MCF 10A (cell line): ENCODE results near the gene ABCB9. TPM values are rescaled to one million over a fixed set of nuclear protein-coding genes. Genes with fewer than 3 reads are reported as not detected.

Source experiments
- BruUV-seq: library from RNA; stranded (reverse); fragments of 400-500 nt; replicated peaks from 2 replicates; lab custom pipeline; 2021; lab: Mats Ljungman, UMichigan
- CTCF ChIA-PET: fragments of 300-600 bp; sonication (Branson Sonifier 250); formaldehyde crosslinking; extraction: SDS; loops from one replicate; lab custom pipeline; 2021; ENCODE audit warnings: antibody characterized with exemption, inconsistent platforms; lab: Yijun Ruan, JAX
- POLR2A ChIA-PET: fragments of 300-600, 350-650 bp; sonication (Branson Sonifier 250); formaldehyde crosslinking; extraction: SDS; loops from one replicate; lab custom pipeline; 2020; ENCODE audit warnings: antibody characterized with exemption, inconsistent platforms; lab: Yijun Ruan, JAX
- DNase-seq: peaks from one replicate; pipeline ENCODE4 v3.0.0-alpha.2; 2018; ENCODE audit not compliant: unreplicated experiment
- H3K27ac Mint-ChIP-seq: one replicate; pipeline ENCODE4 v1.8.0; 2022; ENCODE audit warnings: mild to moderate bottlenecking, low read depth, mixed read lengths; ENCODE audit not compliant: unreplicated experiment
- H3K27me3 Mint-ChIP-seq: one replicate; pipeline ENCODE4 v1.8.0; 2022; ENCODE audit warnings: mixed read lengths; ENCODE audit not compliant: insufficient read depth, unreplicated experiment
- H3K36me3 Mint-ChIP-seq: one replicate; pipeline ENCODE4 v1.8.0; 2022; ENCODE audit warnings: mild to moderate bottlenecking, moderate library complexity, mixed read lengths; ENCODE audit not compliant: insufficient read depth, unreplicated experiment
- H3K4me1 Mint-ChIP-seq: one replicate; pipeline ENCODE4 v1.8.0; 2022; ENCODE audit warnings: mixed read lengths; ENCODE audit not compliant: insufficient read depth, unreplicated experiment
- H3K4me3 Mint-ChIP-seq: one replicate; pipeline ENCODE4 v1.8.0; 2022; ENCODE audit warnings: mild to moderate bottlenecking, moderate library complexity, mixed read lengths; ENCODE audit not compliant: unreplicated experiment
- H3K9me3 Mint-ChIP-seq: one replicate; pipeline ENCODE4 v1.8.0; 2022; ENCODE audit warnings: mixed read lengths; ENCODE audit not compliant: unreplicated experiment
- intact Hi-C: fragments of 100-400 bp; cut with micrococcal nuclease; formaldehyde crosslinking; loops from 2 replicates; pipeline ENCODE4 v1.14.1; 2022
- total RNA-seq: library from RNA; stranded (reverse); gene quantifications from 2 replicates; pipeline ENCODE4 v1.2.3, GENCODE V29; 2022
- TF ChIP-seq, protein P1 (sequence below): fragments of 200-600 bp; IDR thresholded peaks from one replicate; pipeline ENCODE4 v1.8.0; 2022; ENCODE audit warnings: antibody characterized with exemption, mild to moderate bottlenecking; ENCODE audit not compliant: unreplicated experiment

ABCB9 gene
- total RNA-seq, 1 experiment from 2014 or later: 1.6 TPM

DNA sequence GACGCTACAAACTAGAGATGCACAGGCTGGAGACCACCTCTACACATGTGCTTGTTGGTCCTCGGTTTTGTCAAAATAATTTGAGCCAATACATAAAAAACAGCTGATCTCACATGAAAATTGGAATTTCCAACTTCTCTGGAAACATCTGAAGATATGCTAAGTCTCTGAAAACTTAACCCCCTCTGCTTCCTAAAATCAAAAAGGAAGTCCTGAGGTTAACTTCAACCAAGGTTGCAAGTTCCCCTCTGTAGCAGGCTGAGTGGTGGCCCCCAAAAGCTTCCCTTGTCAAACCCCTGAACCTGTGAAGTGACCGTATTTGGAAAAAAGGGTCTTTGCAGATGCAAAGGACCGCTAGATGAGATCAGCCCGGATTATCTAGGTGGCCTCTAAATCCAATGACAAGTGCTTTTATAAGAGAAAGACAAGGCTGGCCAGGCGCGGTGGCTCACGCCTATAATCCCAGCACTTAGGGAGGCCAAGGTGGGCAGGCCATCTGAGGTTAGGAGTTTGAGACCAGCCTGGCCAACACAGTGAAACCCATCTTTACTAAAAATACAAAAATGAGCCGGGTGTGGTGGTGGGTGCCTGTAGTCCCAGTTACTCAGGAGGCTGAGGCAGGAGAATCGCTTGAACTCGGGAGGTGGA lies 38.4 kb downstream of the ABCB9 start:
- ChIA-PET CTCF (no interaction called here), POLR2A (no interaction called here)
- TF ChIP-seq, protein P1, sequence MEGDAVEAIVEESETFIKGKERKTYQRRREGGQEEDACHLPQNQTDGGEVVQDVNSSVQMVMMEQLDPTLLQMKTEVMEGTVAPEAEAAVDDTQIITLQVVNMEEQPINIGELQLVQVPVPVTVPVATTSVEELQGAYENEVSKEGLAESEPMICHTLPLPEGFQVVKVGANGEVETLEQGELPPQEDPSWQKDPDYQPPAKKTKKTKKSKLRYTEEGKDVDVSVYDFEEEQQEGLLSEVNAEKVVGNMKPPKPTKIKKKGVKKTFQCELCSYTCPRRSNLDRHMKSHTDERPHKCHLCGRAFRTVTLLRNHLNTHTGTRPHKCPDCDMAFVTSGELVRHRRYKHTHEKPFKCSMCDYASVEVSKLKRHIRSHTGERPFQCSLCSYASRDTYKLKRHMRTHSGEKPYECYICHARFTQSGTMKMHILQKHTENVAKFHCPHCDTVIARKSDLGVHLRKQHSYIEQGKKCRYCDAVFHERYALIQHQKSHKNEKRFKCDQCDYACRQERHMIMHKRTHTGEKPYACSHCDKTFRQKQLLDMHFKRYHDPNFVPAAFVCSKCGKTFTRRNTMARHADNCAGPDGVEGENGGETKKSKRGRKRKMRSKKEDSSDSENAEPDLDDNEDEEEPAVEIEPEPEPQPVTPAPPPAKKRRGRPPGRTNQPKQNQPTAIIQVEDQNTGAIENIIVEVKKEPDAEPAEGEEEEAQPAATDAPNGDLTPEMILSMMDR: no peak
- intact Hi-C loops: no loop called here
- Mint-ChIP-seq H3K9me3 (no peaks in the 10 kb centered on the region), H3K27ac (no peak overlapping the region), H3K4me1 (peaks cover 5% of the 10 kb centered on the region), H3K27me3 (no peaks in the 10 kb centered on the region), H3K36me3 (peaks cover 5% of the 10 kb centered on the region), H3K4me3 (no peak overlapping the region)
- BruUV-seq: no TSS peak
- no peak for DNase-seq

DNA sequence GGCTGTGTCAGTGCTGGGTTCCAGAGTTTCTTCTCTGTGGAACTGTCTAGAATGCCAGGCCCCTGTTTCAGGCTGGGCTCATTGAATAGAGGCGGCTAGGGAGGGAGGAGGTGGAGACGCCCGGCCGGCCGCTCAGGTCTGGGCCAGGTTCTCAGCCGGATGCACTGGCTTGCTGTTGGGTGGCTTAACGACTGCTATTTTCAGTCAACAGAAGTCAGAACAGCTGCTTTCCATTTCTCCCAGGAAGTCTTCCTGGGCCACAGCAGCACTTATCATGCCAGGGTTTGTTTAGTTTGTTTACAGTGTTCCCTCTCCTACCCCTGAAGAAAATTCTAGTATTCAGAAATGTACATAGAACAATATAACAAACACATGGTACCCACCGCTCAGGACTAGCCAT lies 44.3 kb downstream of the ABCB9 start:
- CTCF ChIA-PET: no interaction called here
- no peak for DNase-seq
- no peaks in the 10 kb centered on the region for H3K27me3 Mint-ChIP-seq
- BruUV-seq: no TSS peak
- intact Hi-C loops: no loop called here
- TF ChIP-seq, protein P1: no peak
- H3K9me3 Mint-ChIP-seq: no peaks in the 10 kb centered on the region
- H3K36me3 Mint-ChIP-seq: no peaks in the 10 kb centered on the region
- POLR2A ChIA-PET: interaction anchor here (6.5 kb wide), 1 partner anchor 24 kb away, joined by 53 read pairs; no protein-coding TSS in a partner anchor
- peaks cover 25% of the 10 kb centered on the region for H3K4me1 Mint-ChIP-seq
- no peak overlapping the region for H3K4me3 Mint-ChIP-seq
- H3K27ac Mint-ChIP-seq: no peak overlapping the region

DNA sequence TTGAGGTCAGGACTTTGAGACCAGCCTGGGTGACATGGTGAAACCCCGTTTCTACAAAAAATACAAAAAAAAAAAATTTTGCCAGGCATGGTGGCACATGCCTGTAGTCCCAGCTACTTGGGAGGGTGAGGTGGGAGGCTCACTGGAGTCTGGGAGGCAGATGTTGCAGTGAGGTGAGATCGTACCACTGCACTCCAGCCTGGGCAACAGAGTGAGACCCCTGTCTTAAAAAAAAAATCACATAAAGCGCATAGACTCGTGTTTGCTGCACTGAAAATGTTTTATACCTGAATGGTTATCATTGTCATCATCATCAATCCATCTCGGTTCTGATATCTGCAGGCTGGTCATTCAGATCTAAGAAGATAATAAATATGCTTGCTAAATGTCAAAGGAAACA lies 45.6 kb downstream of the ABCB9 start:
- CTCF ChIA-PET: interaction anchor here (0.6 kb wide), 1 partner anchor 321 kb away, joined by 3 read pairs; no protein-coding TSS in a partner anchor
- intact Hi-C loops: no loop called here
- TF ChIP-seq, protein P1: no peak
- DNase-seq: no peak
- Mint-ChIP-seq H3K27me3 (no peaks in the 10 kb centered on the region), H3K9me3 (no peaks in the 10 kb centered on the region), H3K36me3 (no peaks in the 10 kb centered on the region), H3K27ac (no peak overlapping the region), H3K4me1 (peaks cover 27% of the 10 kb centered on the region), H3K4me3 (no peak overlapping the region)
- POLR2A ChIA-PET: interaction anchor here (1.6 to 6.5 kb wide), 2 partner anchors 24 to 25 kb away, joined by 5 to 53 read pairs; no protein-coding TSS in a partner anchor
- no TSS peak for BruUV-seq

DNA sequence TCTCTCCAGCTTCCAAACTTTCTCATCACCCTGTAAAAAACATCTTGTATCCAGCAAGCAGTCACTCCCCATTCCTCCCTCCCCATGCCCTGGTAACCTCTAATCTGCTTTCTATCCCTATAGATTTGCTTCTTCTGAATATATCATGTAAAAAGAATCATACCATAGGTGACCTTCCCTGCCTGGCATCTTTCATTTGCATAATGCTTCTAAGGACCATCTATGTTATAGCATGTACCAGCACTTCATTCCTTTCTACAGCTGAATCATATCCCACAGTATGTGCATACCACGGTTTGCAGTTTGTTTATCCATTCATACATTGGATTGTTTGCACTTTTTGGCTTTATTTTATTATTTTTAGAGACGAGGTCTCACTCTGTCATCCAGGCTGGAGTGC lies 47.4 kb downstream of the ABCB9 start:
- TF ChIP-seq, protein P1: no peak
- POLR2A ChIA-PET: interaction anchor here (0.7 to 6.5 kb wide), 9 partner anchors 13 to 100 kb away, joined by 3 to 53 read pairs (median 5); no protein-coding TSS in a partner anchor
- Mint-ChIP-seq H3K36me3 (no peaks in the 10 kb centered on the region), H3K27me3 (no peaks in the 10 kb centered on the region), H3K4me1 (peaks cover 26% of the 10 kb centered on the region), H3K27ac (no peak overlapping the region), H3K4me3 (no peak overlapping the region), H3K9me3 (no peaks in the 10 kb centered on the region)
- DNase-seq: no peak
- BruUV-seq: no TSS peak
- intact Hi-C loops: no loop called here
- CTCF ChIA-PET: interaction anchor here (0.5 to 0.7 kb wide), 2 partner anchors 11 to 281 kb away, joined by 3 to 4 read pairs; no protein-coding TSS in a partner anchor
